OCI-LY3 (cell line): Measurements from ENCODE around the gene OR14K1.
"Not testable (repeated sequence)": the region's sequence is repeated elsewhere in the genome, so short reads cannot be mapped to it uniquely, and the experiment has no call there.

Experiments used
- H2AFZ ChIP-seq: fragments of 200-600, 300-600 bp; shearing (Covaris generic); 2 replicates; pipeline ENCODE4 v1.6.0; 2014; ENCODE audit warnings: antibody characterized with exemption, low read depth, low read length
- H3K27ac ChIP-seq: fragments of 200-600, 300-600 bp; sonication (generic); 2 replicates; pipeline ENCODE4 v1.5.1; 2014; ENCODE audit warnings: mild to moderate bottlenecking, low read length, moderate library complexity, mixed read lengths
- H3K27me3 ChIP-seq: fragments of 200-600, 300-600 bp; sonication (generic); 2 replicates; pipeline ENCODE4 v1.6.1; 2014; ENCODE audit warnings: low read depth, low read length, mixed read lengths
- H3K36me3 ChIP-seq: fragments of 200-600, 300-600 bp; sonication (generic); replicated peaks from 2 replicates; pipeline ENCODE3; 2014; ENCODE audit warnings: low read depth, low read length, mixed read lengths
- H3K4me1 ChIP-seq: fragments of 300-600, 200-600 bp; sonication (generic); 2 replicates; pipeline ENCODE4 v1.6.1; 2014; ENCODE audit warnings: low read length, mixed read lengths
- H3K4me2 ChIP-seq: fragments of 200-600, 300-600 bp; sonication (generic); 2 replicates; pipeline ENCODE4 v1.6.1; 2014; ENCODE audit warnings: low read length, mixed read lengths
- H3K4me3 ChIP-seq: fragments of 300-600, 200-600 bp; sonication (generic); 2 replicates; pipeline ENCODE4 v1.5.1; 2014; ENCODE audit warnings: antibody characterized with exemption, mild to moderate bottlenecking, low read length, moderate library complexity
- H3K79me2 ChIP-seq: fragments of 300-600, 200-600 bp; shearing (Covaris generic); 2 replicates; pipeline ENCODE4 v1.6.1; 2014; ENCODE audit warnings: mild to moderate bottlenecking, low read length, mixed read lengths
- H3K9ac ChIP-seq: fragments of 300-600, 200-600 bp; shearing (Covaris generic); 2 replicates; pipeline ENCODE4 v1.6.0; 2014; ENCODE audit warnings: mild to moderate bottlenecking, low read length, moderate library complexity
- H3K9me3 ChIP-seq: fragments of 200-600, 300-600 bp; shearing (Covaris generic); 2 replicates; pipeline ENCODE4 v1.6.1; 2014; ENCODE audit warnings: low read length, mixed read lengths; ENCODE audit not compliant: insufficient read depth
- H4K20me1 ChIP-seq: fragments of 200-600, 300-600 bp; sonication (generic); 2 replicates; pipeline ENCODE4 v1.6.1; 2016; ENCODE audit warnings: low read length, mixed read lengths; ENCODE audit not compliant: insufficient read depth
- EZH2phosphoT487 ChIP-seq: fragments of 200-600 bp; shearing (Covaris generic); IDR thresholded peaks from 2 replicates; pipeline ENCODE4 v1.6.1; 2018; ENCODE audit warnings: antibody characterized with exemption, mixed run types, low read depth
- TF ChIP-seq, protein P1 (sequence below): fragments of 200-600, 300-600 bp; sonication (generic); IDR thresholded peaks from 2 replicates; pipeline ENCODE4 v1.5.1; 2014; ENCODE audit warnings: antibody characterized with exemption, low read length, low read depth

OR14K1 gene

DNA sequence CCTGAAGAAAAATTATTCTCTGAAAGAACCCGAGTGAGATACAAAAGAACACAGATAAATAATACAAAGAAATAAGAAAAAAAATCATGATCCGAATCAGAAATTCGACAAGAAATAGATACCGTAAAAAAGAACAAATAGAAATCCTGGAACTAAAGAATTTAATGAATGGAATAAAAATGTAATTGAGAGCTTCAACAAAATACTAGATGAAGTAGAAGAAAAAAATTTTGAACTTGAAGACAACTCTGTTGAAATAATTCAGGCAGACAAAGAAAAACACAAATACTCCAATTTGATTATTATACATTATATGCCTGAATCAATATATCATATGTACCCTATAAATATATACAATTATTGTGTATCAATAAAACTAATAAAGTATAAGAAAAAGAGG is 17.2 kb upstream of the OR14K1 start:
- no peak overlapping the region for H3K4me3 ChIP-seq
- H3K9me3 ChIP-seq = no peaks in the 10 kb centered on the region
- TF ChIP-seq EZH2phosphoT487 = no peak
- TF ChIP-seq, protein P1, sequence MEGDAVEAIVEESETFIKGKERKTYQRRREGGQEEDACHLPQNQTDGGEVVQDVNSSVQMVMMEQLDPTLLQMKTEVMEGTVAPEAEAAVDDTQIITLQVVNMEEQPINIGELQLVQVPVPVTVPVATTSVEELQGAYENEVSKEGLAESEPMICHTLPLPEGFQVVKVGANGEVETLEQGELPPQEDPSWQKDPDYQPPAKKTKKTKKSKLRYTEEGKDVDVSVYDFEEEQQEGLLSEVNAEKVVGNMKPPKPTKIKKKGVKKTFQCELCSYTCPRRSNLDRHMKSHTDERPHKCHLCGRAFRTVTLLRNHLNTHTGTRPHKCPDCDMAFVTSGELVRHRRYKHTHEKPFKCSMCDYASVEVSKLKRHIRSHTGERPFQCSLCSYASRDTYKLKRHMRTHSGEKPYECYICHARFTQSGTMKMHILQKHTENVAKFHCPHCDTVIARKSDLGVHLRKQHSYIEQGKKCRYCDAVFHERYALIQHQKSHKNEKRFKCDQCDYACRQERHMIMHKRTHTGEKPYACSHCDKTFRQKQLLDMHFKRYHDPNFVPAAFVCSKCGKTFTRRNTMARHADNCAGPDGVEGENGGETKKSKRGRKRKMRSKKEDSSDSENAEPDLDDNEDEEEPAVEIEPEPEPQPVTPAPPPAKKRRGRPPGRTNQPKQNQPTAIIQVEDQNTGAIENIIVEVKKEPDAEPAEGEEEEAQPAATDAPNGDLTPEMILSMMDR = no peak
- H3K4me2 ChIP-seq = no peak overlapping the region
- no peaks in the 10 kb centered on the region for H3K36me3 ChIP-seq
- no peaks in the 10 kb centered on the region for H3K4me1 ChIP-seq
- H2AFZ ChIP-seq = no peak overlapping the region
- H3K27ac ChIP-seq = no peak overlapping the region
- H3K9ac ChIP-seq = no peak overlapping the region
- H4K20me1 ChIP-seq = no peaks in the 10 kb centered on the region
- no peaks in the 10 kb centered on the region for H3K79me2 ChIP-seq
- H3K27me3 ChIP-seq = no peaks in the 10 kb centered on the region

DNA sequence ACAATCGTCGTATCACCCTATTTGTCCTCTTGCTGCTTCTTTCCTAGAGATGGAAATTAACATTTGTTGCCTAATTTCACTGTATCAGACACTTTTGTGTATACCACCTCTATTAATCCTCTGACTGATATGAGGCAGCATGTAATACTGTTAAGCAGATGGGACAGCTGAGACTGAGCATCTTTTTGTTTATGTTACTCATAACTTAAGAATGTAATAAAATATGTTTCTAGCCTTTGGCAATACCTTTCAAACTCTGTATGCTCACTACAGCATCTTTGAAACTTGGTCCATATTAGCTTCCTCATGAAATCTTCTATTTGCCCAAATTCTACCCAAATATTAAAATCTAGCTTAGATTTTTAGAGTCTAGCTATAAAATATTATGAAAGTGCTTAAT is 2.3 kb downstream of the OR14K1 start:
- TF ChIP-seq, protein P1 = no peak
- no peak for TF ChIP-seq EZH2phosphoT487
- no peak overlapping the region for H3K27ac ChIP-seq
- no peaks in the 10 kb centered on the region for H3K79me2 ChIP-seq

DNA sequence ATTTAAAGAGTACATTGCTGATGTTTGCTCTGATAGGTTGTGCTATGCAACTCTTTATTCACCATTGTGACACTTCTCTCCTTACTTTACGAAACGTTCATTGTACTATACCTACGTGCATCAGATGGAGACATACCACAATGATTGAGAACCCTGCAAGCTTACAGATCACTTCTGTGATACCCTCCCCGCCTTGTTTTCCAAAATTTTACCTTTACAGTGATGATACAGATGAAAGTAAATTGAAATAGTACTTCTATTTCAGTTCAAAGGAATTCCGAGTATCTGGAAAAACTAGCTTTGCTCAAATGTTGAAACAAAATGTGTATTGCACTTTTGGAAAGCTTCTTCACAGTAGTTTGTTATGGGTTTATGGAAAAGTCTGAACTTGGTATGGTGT is 3.3 kb downstream of the OR14K1 start:
- no peaks in the 10 kb centered on the region for H3K79me2 ChIP-seq
- no peak overlapping the region for H3K4me3 ChIP-seq
- H3K4me1 ChIP-seq = no peaks in the 10 kb centered on the region
- H3K27me3 ChIP-seq = peaks cover 8% of the 10 kb centered on the region
- no peak overlapping the region for H3K27ac ChIP-seq
- H2AFZ ChIP-seq = no peak overlapping the region
- H3K9me3 ChIP-seq = no peaks in the 10 kb centered on the region
- H3K4me2 ChIP-seq = no peak overlapping the region
- no peaks in the 10 kb centered on the region for H3K36me3 ChIP-seq
- H3K9ac ChIP-seq = no peak overlapping the region
- H4K20me1 ChIP-seq = no peaks in the 10 kb centered on the region
- TF ChIP-seq, protein P1 = no peak
- TF ChIP-seq EZH2phosphoT487 = no peak

More for the DNA sequence above, 2.3 kb downstream of the OR14K1 start:
- no peaks in the 10 kb centered on the region for H3K36me3 ChIP-seq
- H3K4me1 ChIP-seq = no peaks in the 10 kb centered on the region
- no peak overlapping the region for H3K9ac ChIP-seq
- peaks cover 8% of the 10 kb centered on the region for H3K27me3 ChIP-seq
- H3K4me3 ChIP-seq = no peak overlapping the region
- no peak overlapping the region for H3K4me2 ChIP-seq
- H2AFZ ChIP-seq = no peak overlapping the region
- no peaks in the 10 kb centered on the region for H3K9me3 ChIP-seq
- H4K20me1 ChIP-seq = no peaks in the 10 kb centered on the region

DNA sequence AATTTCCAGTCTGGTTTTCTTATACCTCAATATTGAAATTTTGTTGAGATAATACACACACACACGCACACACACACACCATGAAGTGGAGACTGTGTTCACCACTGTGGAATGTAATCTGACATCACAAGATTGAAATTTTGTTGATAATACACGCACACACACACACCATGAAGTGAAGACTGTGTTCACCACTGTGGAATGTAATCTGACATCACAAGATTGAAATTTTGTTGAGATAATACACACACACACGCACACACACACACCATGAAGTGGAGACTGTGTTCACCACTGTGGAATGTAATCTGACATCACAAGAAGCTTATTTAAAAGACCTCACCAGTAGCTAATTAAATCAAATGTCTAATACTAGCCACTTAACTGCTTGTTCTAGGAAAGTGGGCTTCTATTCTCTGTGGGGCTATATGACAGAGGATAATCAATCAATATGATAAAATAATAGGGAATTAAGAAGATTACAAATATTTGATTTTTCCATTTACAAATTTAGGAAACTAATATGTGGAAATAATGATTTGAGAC is 3.9 kb downstream of the OR14K1 start:
- not testable (repeated sequence) for H3K79me2 ChIP-seq, H2AFZ ChIP-seq, H3K9ac ChIP-seq, H3K4me3 ChIP-seq, H4K20me1 ChIP-seq, H3K4me2 ChIP-seq, H3K36me3 ChIP-seq, H3K27ac ChIP-seq, H3K4me1 ChIP-seq, H3K9me3 ChIP-seq, H3K27me3 ChIP-seq
